SK-N-SH (cell line): ENCODE data around the gene ARHGDIB. TPM values are rescaled to one million over a fixed set of nuclear protein-coding genes. Genes with fewer than 3 reads are reported as not detected.

Experiments
- CTCF ChIA-PET: fragments of 300-600, 350-600 bp; formaldehyde crosslinking; extraction: SDS; loops from one replicate; lab custom pipeline; 2021; lab: Yijun Ruan, JAX
- POLR2A ChIA-PET: fragments of 350-600 bp; sonication (Branson Sonifier 250); formaldehyde crosslinking; extraction: SDS; loops from one replicate; lab custom pipeline; 2020; ENCODE audit warnings: antibody characterized with exemption, inconsistent platforms; lab: Yijun Ruan, JAX
- DNase-seq: peaks from one replicate; pipeline ENCODE4 v3.0.0; 2012
- H2AFZ ChIP-seq: fragments of 200-600 bp; sonication (generic); 2 replicates; pipeline ENCODE4 v1.8.1; 2016; ENCODE audit warnings: antibody characterized with exemption, mild to moderate bottlenecking, low read depth
- H3F3A ChIP-seq: fragments of 200-600 bp; sonication (generic); replicated peaks from 2 replicates; pipeline ENCODE3; 2016; ENCODE audit warnings: antibody characterized with exemption, mild to moderate bottlenecking; ENCODE audit not compliant: insufficient read depth
- H3K27ac ChIP-seq, 2 experiments: fragments of 200-500 bp in 1 of 2; fragments of 200-600 bp in 1 of 2; sonication (Bioruptor generic) in 1 of 2; sonication (generic), shearing (Covaris generic) in 1 of 2; 2 replicates each; pipeline versions ENCODE4 v1.5.1 to v1.6.1; 2014 to 2016; ENCODE audit warnings: low read depth in 2 of 2, inconsistent platforms in 1 of 2, low read length in 1 of 2, mild to moderate bottlenecking in 1 of 2, mixed read lengths in 1 of 2
- H3K27me3 ChIP-seq: fragments of 200-600 bp; sonication (generic), shearing (Covaris generic); 2 replicates; pipeline ENCODE4 v1.6.1; 2016; ENCODE audit warnings: mixed run types; ENCODE audit not compliant: insufficient read depth
- H3K36me3 ChIP-seq, 2 experiments: fragments of 200-500 bp in 1 of 2; fragments of 200-600 bp in 1 of 2; sonication (Bioruptor generic) in 1 of 2; sonication (generic) in 1 of 2; replicated peaks in 1 of 2; 2 replicates each; pipeline versions ENCODE3 to v1.5.1; 2014 to 2016; ENCODE audit warnings: low read length in 1 of 2, mild to moderate bottlenecking in 1 of 2; ENCODE audit not compliant: insufficient read depth in 2 of 2, control insufficient read depth in 1 of 2
- H3K4me1 ChIP-seq, 2 experiments: fragments of 200-500 bp in 1 of 2; fragments of 200-600 bp in 1 of 2; sonication (Bioruptor generic) in 1 of 2; sonication (generic), shearing (Covaris generic) in 1 of 2; 2 replicates each; pipeline versions ENCODE4 v1.5.1 to v1.6.1; 2014 to 2016; ENCODE audit warnings: low read depth in 1 of 2, low read length in 1 of 2, mixed run types in 1 of 2; ENCODE audit not compliant: insufficient read depth in 2 of 2, control insufficient read depth in 1 of 2
- H3K4me2 ChIP-seq: fragments of 200-600 bp; sonication (generic), shearing (Covaris generic); 2 replicates; pipeline ENCODE4 v1.6.1; 2017; ENCODE audit warnings: mixed run types
- H3K4me3 ChIP-seq, 2 experiments: fragments of 200-500 bp in 1 of 2; fragments of 200-600 bp in 1 of 2; sonication (Bioruptor generic) in 1 of 2; sonication (generic), shearing (Covaris generic) in 1 of 2; 2 replicates each; pipeline versions ENCODE4 v1.5.1 to v1.8.1; 2014 to 2016; ENCODE audit warnings: low read depth in 2 of 2, inconsistent platforms in 1 of 2, low read length in 1 of 2, mild to moderate bottlenecking in 1 of 2, mixed read lengths in 1 of 2, moderate library complexity in 1 of 2
- H3K79me2 ChIP-seq: fragments of 200-600 bp; sonication (generic); 2 replicates; pipeline ENCODE4 v1.8.1; 2017; ENCODE audit warnings: mild to moderate bottlenecking; ENCODE audit not compliant: insufficient read depth
- H3K9ac ChIP-seq: fragments of 200-600 bp; sonication (generic); 2 replicates; pipeline ENCODE4 v1.6.1; 2017; ENCODE audit warnings: mixed run types
- H3K9me2 ChIP-seq: fragments of 200-600 bp; sonication (generic); 2 replicates; pipeline ENCODE4 v1.6.1; 2017; ENCODE audit warnings: mixed run types
- H3K9me3 ChIP-seq: fragments of 200-600 bp; sonication (generic); 2 replicates; pipeline ENCODE4 v1.6.1; 2017; ENCODE audit warnings: mixed run types, mild to moderate bottlenecking, moderate library complexity
- H4K20me1 ChIP-seq: fragments of 200-600 bp; sonication (generic); 2 replicates; pipeline ENCODE4 v1.6.1; 2017; ENCODE audit warnings: mild to moderate bottlenecking, mixed run types; ENCODE audit not compliant: insufficient read depth
- CTCF ChIP-seq: fragments of 200-600 bp; sonication (generic); IDR thresholded peaks from 2 replicates; pipeline ENCODE4 v1.6.1; 2017; ENCODE audit warnings: antibody characterized with exemption, mild to moderate bottlenecking, moderate library complexity
- FOSL2 ChIP-seq: IDR thresholded peaks from 2 replicates; pipeline ENCODE4 v1.4.0; 2012; ENCODE audit warnings: low read depth, mild to moderate bottlenecking, moderate library complexity, borderline replicate concordance
- GATA2 ChIP-seq: sonication (generic); formaldehyde crosslinking; IDR thresholded peaks from 2 replicates; pipeline ENCODE4 v1.5.0; 2020; ENCODE audit warnings: mild to moderate bottlenecking, missing genetic modification reagents
- JUND ChIP-seq: IDR thresholded peaks from 2 replicates; pipeline ENCODE4 v1.4.0; 2012
- MEF2A ChIP-seq: IDR thresholded peaks from 2 replicates; pipeline ENCODE4 v1.4.0; 2012; ENCODE audit warnings: low read depth, borderline replicate concordance
- MXI1 ChIP-seq: IDR thresholded peaks from 2 replicates; pipeline ENCODE4 v1.6.1; 2012; ENCODE audit warnings: mild to moderate bottlenecking, low read depth, low read length, improper control_type of control experiment
- NRF1 ChIP-seq: IDR thresholded peaks from 2 replicates; pipeline ENCODE4 v1.6.1; 2012; ENCODE audit warnings: low read depth, mild to moderate bottlenecking, low read length
- PBX3 ChIP-seq: IDR thresholded peaks from 2 replicates; pipeline ENCODE4; 2012
- POLR2AphosphoS5 ChIP-seq: IDR thresholded peaks from 2 replicates; pipeline ENCODE4 v1.6.1; 2012; ENCODE audit warnings: low read depth, low read length
- RCOR1 ChIP-seq: fragments of 150-350 bp; IDR thresholded peaks from 2 replicates; pipeline ENCODE4 v1.6.1; 2017; ENCODE audit warnings: antibody characterized with exemption, low read length
- REST ChIP-seq: IDR thresholded peaks from 2 replicates; pipeline ENCODE4 v1.6.1; 2012; ENCODE audit warnings: mild to moderate bottlenecking, low read depth, low read length, moderate library complexity
- RXRA ChIP-seq: IDR thresholded peaks from 2 replicates; pipeline ENCODE4 v1.4.0; 2012; ENCODE audit warnings: low read depth, mild to moderate bottlenecking, borderline replicate concordance
- SMC3 ChIP-seq: IDR thresholded peaks from 2 replicates; pipeline ENCODE4 v1.6.1; 2012; ENCODE audit warnings: low read depth, low read length, improper control_type of control experiment
- TAF1 ChIP-seq: IDR thresholded peaks from 2 replicates; pipeline ENCODE4 v1.6.1; 2012; ENCODE audit warnings: low read depth, mild to moderate bottlenecking, low read length, moderate library complexity, borderline replicate concordance
- TCF12 ChIP-seq: IDR thresholded peaks from 2 replicates; pipeline ENCODE4 v1.4.0; 2012
- TEAD4 ChIP-seq: IDR thresholded peaks from 2 replicates; pipeline ENCODE4 v1.4.0; 2012; ENCODE audit warnings: mild to moderate bottlenecking, borderline replicate concordance; ENCODE audit not compliant: insufficient read depth
- USF2 ChIP-seq: fragments of 150-350 bp; IDR thresholded peaks from 2 replicates; pipeline ENCODE4 v1.6.1; 2017; ENCODE audit warnings: antibody characterized with exemption, low read length, low read depth, borderline replicate concordance
- WGBS: methylation state at CpG from one replicate; pipeline ENCODE4 v1.1.6; 2017; ENCODE audit warnings: low lambda C conversion rate; 5-methylcytosine and 5-hydroxymethylcytosine counted together
- polyA plus RNA-seq, 3 experiments: library from polyadenylated mRNA; depleted of rRNA; stranded (reverse); fragments of >200 nt; gene quantifications; 2 replicates each; pipeline ENCODE4 v1.2.3, GENCODE V29; 2012

ARHGDIB gene
- polyA plus RNA-seq, 1 of the 3 experiments (the other 2 are of a cell fraction), result 362 TPM

- no peak overlapping the region for H3K27ac ChIP-seq
- CTCF ChIA-PET, result no interaction called here
- no peaks in the 10 kb centered on the region for H3K79me2 ChIP-seq
- H3K9me3 ChIP-seq, result no peaks in the 10 kb centered on the region
- H3F3A ChIP-seq, result no peaks in the 10 kb centered on the region
- no peak overlapping the region for H3K4me2 ChIP-seq
- no peak for DNase-seq
- H3K9ac ChIP-seq, result no peak overlapping the region
- H3K27me3 ChIP-seq, result no peaks in the 10 kb centered on the region
- no peak overlapping the region for H2AFZ ChIP-seq
- no peaks in the 10 kb centered on the region for H4K20me1 ChIP-seq
- peaks cover 39 to 47% of the 10 kb centered on the region in 2 experiments for H3K36me3 ChIP-seq
- H3K9me2 ChIP-seq, result no peaks in the 10 kb centered on the region
- 63% methylated on average over 11 of the region's 12 CpGs for WGBS
- H3K4me1 ChIP-seq, result peaks cover 0 to 1% of the 10 kb centered on the region in 2 experiments; a peak in 1 of 4 replicates
- POLR2A ChIA-PET, result no interaction called here
- TF ChIP-seq GATA2 (CRISPR knock-in tag) (no peak), MXI1 (no peak), USF2 (no peak), REST (no peak), CTCF (no peak), RXRA (no peak), RCOR1 (no peak), POLR2AphosphoS5 (no peak), TEAD4 (no peak)
- H3K4me3 ChIP-seq, result no peak overlapping the region
Observed at GRCh38 chr12:14942196-14942931, 19.0 kb downstream of the ARHGDIB start.

- CTCF ChIA-PET, result no interaction called here
- no peak for DNase-seq
- no peaks in the 10 kb centered on the region for H3K9me3 ChIP-seq
- no peak overlapping the region for H3K27ac ChIP-seq
- H3K79me2 ChIP-seq, result no peaks in the 10 kb centered on the region
- H3K9me2 ChIP-seq, result no peaks in the 10 kb centered on the region
- no peak overlapping the region for H3K9ac ChIP-seq
- H3K4me3 ChIP-seq, result no peak overlapping the region
- peaks cover 31 to 42% of the 10 kb centered on the region in 2 experiments for H3K36me3 ChIP-seq
- H3K4me1 ChIP-seq, result no peaks in the 10 kb centered on the region
- no peak overlapping the region for H2AFZ ChIP-seq
- H4K20me1 ChIP-seq, result no peaks in the 10 kb centered on the region
- 74% methylated on average over 2 of the region's 2 CpGs for WGBS
- H3K27me3 ChIP-seq, result no peaks in the 10 kb centered on the region
- H3F3A ChIP-seq, result no peaks in the 10 kb centered on the region
- POLR2A ChIA-PET, result no interaction called here
- no peak overlapping the region for H3K4me2 ChIP-seq
- TF ChIP-seq TCF12, result no peak
- TF ChIP-seq SMC3, result no peak
- no peak for TF ChIP-seq JUND
- no peak for TF ChIP-seq TAF1
- no peak for TF ChIP-seq MEF2A
- no peak for TF ChIP-seq TEAD4
- no peak for TF ChIP-seq RXRA
- no peak for TF ChIP-seq PBX3
- TF ChIP-seq FOSL2, result no peak
- no peak for TF ChIP-seq CTCF
- TF ChIP-seq NRF1, result no peak
Observed at GRCh38 chr12:14941369-14941768, 20.0 kb downstream of the ARHGDIB start.
